Body of pancreas (tissue), 4 donors: Measurements from ENCODE around the gene PODXL.

Experiments
- POLR2A ChIP-seq, 3 donors: fragments of 450-650 bp; IDR thresholded peaks; one replicate each; pipeline ENCODE4 v1.6.1; 2016; ENCODE audit warnings: antibody characterized with exemption in 3 of 3, mild to moderate bottlenecking in 2 of 3
- TF ChIP-seq, protein P1 (sequence below), 7 experiments: fragments of 450-650 bp in 4 of 7; fragments of 200-600 bp in 3 of 7; sonication (generic) in 3 of 7; IDR thresholded peaks; one replicate each; pipeline ENCODE4 v1.5.1; 2016 to 2019; ENCODE audit warnings: antibody characterized with exemption in 7 of 7

DNA sequence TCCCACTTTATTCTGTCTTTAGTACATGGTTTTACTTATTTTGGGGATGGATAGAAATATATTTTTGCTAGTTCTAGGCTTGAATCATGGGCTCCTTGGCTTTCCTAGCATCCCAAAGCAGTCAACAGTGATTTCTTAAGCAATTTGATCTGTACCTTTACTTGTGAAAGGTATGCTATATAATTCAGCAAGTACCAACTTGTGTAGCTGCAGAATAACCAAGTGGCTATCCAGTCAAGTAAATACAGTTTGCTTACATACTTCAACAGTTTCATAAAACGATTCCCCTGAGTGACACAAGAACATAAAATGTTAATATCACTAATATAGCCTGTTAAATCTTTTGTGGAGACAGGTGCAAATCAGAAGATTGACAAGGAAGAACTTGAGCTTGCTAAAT is 67.2 kb downstream of the PODXL start:
- TF ChIP-seq, protein P1, sequence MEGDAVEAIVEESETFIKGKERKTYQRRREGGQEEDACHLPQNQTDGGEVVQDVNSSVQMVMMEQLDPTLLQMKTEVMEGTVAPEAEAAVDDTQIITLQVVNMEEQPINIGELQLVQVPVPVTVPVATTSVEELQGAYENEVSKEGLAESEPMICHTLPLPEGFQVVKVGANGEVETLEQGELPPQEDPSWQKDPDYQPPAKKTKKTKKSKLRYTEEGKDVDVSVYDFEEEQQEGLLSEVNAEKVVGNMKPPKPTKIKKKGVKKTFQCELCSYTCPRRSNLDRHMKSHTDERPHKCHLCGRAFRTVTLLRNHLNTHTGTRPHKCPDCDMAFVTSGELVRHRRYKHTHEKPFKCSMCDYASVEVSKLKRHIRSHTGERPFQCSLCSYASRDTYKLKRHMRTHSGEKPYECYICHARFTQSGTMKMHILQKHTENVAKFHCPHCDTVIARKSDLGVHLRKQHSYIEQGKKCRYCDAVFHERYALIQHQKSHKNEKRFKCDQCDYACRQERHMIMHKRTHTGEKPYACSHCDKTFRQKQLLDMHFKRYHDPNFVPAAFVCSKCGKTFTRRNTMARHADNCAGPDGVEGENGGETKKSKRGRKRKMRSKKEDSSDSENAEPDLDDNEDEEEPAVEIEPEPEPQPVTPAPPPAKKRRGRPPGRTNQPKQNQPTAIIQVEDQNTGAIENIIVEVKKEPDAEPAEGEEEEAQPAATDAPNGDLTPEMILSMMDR (IDR thresholded peaks at IDR 0.05): no peak
- no peak for TF ChIP-seq POLR2A (IDR thresholded peaks at IDR 0.05)
